Panc1 (cell line): ENCODE data around the gene ZNF200. TPM values are rescaled to one million over a fixed set of nuclear protein-coding genes. Genes with fewer than 3 reads are reported as not detected.

Experiments
- ATAC-seq: fragments of 200-7000 bp; cut with Tn5 transposase; 2 replicates; pipeline ENCODE4 v1.9.1; 2020; ENCODE audit warnings: mild to moderate bottlenecking, moderate library complexity
- BruUV-seq: library from RNA; stranded (reverse); fragments of 400-500 nt; replicated peaks from 2 replicates; lab custom pipeline; 2021; lab: Mats Ljungman, UMichigan
- CTCF ChIA-PET: fragments of 300-600 bp; sonication (Branson Sonifier 250); formaldehyde crosslinking; loops from one replicate; lab custom pipeline; 2022; ENCODE audit warnings: antibody characterized with exemption; lab: Charles Lee
- POLR2A ChIA-PET: fragments of 300-600 bp; sonication (Branson Sonifier 250); formaldehyde crosslinking; loops from one replicate; lab custom pipeline; 2022; ENCODE audit warnings: antibody characterized with exemption; lab: Charles Lee
- DNase-seq: peaks from one replicate; pipeline ENCODE4 v3.0.0-alpha.2; 2010; ENCODE audit warnings: low read depth, low spot score
- H3K27ac ChIP-seq: 2 replicates; pipeline ENCODE4 v1.5.1; 2011; ENCODE audit warnings: mild to moderate bottlenecking, low read length, inconsistent platforms
- H3K27me3 ChIP-seq: fragments of 200-500 bp; sonication (Bioruptor generic); 2 replicates; pipeline ENCODE4 v1.6.0; 2014; ENCODE audit warnings: low read length, inconsistent platforms; ENCODE audit not compliant: control insufficient read depth, insufficient read depth
- H3K36me3 ChIP-seq: fragments of 200-500 bp; sonication (Bioruptor generic); 2 replicates; pipeline ENCODE4 v1.5.1; 2014; ENCODE audit warnings: inconsistent platforms, mild to moderate bottlenecking, low read length, moderate library complexity; ENCODE audit not compliant: control insufficient read depth, insufficient read depth
- H3K4me1 ChIP-seq: 2 replicates; pipeline ENCODE4 v1.5.1; 2011; ENCODE audit warnings: inconsistent platforms, mild to moderate bottlenecking, low read length, moderate library complexity; ENCODE audit not compliant: control insufficient read depth, insufficient read depth
- H3K4me3 ChIP-seq, 2 experiments: 2 replicates each; pipeline ENCODE4 v1.5.1; 2011 to 2012; ENCODE audit warnings: low read depth in 2 of 2, low read length in 2 of 2, mild to moderate bottlenecking in 2 of 2, inconsistent platforms in 1 of 2, moderate library complexity in 1 of 2
- H3K9me3 ChIP-seq: fragments of 200-500 bp; sonication (Bioruptor generic); 2 replicates; pipeline ENCODE4 v1.5.1; 2014; ENCODE audit warnings: low read depth, mild to moderate bottlenecking, inconsistent platforms, low read length, moderate library complexity; ENCODE audit not compliant: control insufficient read depth, insufficient read depth
- CTCF ChIP-seq: fragments of 450-650 bp; IDR thresholded peaks from 2 replicates; pipeline ENCODE4 v1.5.1; 2017; ENCODE audit warnings: mild to moderate bottlenecking
- POLR2AphosphoS5 ChIP-seq: IDR thresholded peaks from 2 replicates; pipeline ENCODE4 v1.6.1; 2012; ENCODE audit warnings: mild to moderate bottlenecking, low read depth, low read length, moderate library complexity
- REST ChIP-seq, 2 experiments: IDR thresholded peaks; 2 replicates each; pipeline ENCODE4 v1.6.1; 2011 to 2012; ENCODE audit warnings: low read depth in 2 of 2, control low read depth in 1 of 2, low read length in 1 of 2, mild to moderate bottlenecking in 1 of 2, moderate library complexity in 1 of 2; ENCODE audit not compliant: insufficient read depth in 1 of 2
- SIN3A ChIP-seq: IDR thresholded peaks from 2 replicates; pipeline ENCODE4 v1.6.1; 2012; ENCODE audit warnings: low read depth, mild to moderate bottlenecking, low read length, moderate library complexity, borderline replicate concordance; ENCODE audit not compliant: insufficient read depth
- TCF7L2 ChIP-seq: IDR thresholded peaks from 2 replicates; pipeline ENCODE4 v1.6.1; 2011; ENCODE audit warnings: mild to moderate bottlenecking, low read depth, low read length, inconsistent platforms
- in situ Hi-C: cut with HindIII; loops from 2 replicates; pipeline ENCODE4 v1.10.0; 2016; ENCODE audit warnings: low sequenced_read_pairs, low pct_unique_long_range_greater_than_20kb
- intact Hi-C: fragments of 100-400 bp; cut with micrococcal nuclease; formaldehyde crosslinking; loops from one replicate; pipeline ENCODE4 v1.10.0; 2022; ENCODE audit not compliant: unreplicated experiment
- total RNA-seq: library from RNA; stranded (reverse); gene quantifications from one replicate; pipeline ENCODE4 v1.2.1, GENCODE V29; 2021; ENCODE audit not compliant: unreplicated experiment

Gene ZNF200
- total RNA-seq, 1 experiment from 2014 or later: 12.4 TPM

GRCh38 chr16:3187798-3188674 lies 46.9 kb downstream of the ZNF200 start, which contains the start of gene OR1F1:
OR1F1 (plus strand) TSS chr16:3188204.
- Histone ChIP-seq H3K27ac (peak within 1 kb of the TSS; percentile 80), H3K36me3 (no peaks in the 10 kb centered on the region), H3K9me3 (no peaks in the 10 kb centered on the region), H3K4me1 (peaks cover 8% of the 10 kb centered on the region), H3K4me3 (peak within 1 kb of the TSS; percentile 77 to 92), H3K27me3 (no peaks in the 10 kb centered on the region)
- ChIA-PET CTCF (interaction anchor here (0.5 to 0.6 kb wide), 2 partner anchors 85 to 135 kb away, joined by 4 to 12 read pairs; no protein-coding TSS in a partner anchor), POLR2A (interaction anchor here (0.6 kb wide), 1 partner anchor 161 kb away, joined by 9 read pairs; no protein-coding TSS in a partner anchor)
- in situ Hi-C loops (no loop called here), intact Hi-C loops (no loop called here)
- TF ChIP-seq TCF7L2 (peak; percentile 60; the same call in 1 of the 2 replicates), REST (IDR thresholded peaks at IDR 0.05; ENCODE audit: insufficient read depth in 1 of 2, low read depth in 2 of 2, low read length in 1 of 2) (no peak), POLR2AphosphoS5 (no peak; the same call in 1 of the 2 replicates), CTCF (no peak), SIN3A (0 out of 2 replicates have a peak, but pooled peaks have one; percentile 28)
- ATAC-seq (peak; percentile 35), DNase-seq (no peak)
- BruUV-seq: no TSS peak

GRCh38 chr16:3186946-3187690 lies 47.8 kb downstream of the ZNF200 start:
- intact Hi-C loops: no loop called here

More at GRCh38 chr16:3186946-3187690, 47.8 kb downstream of the ZNF200 start:
- H3K36me3 ChIP-seq: no peaks in the 10 kb centered on the region
- no peaks in the 10 kb centered on the region for H3K27me3 ChIP-seq
- ChIA-PET CTCF (interaction anchor here (0.5 to 0.6 kb wide), 2 partner anchors 19 to 134 kb away, joined by 3 to 4 read pairs; no protein-coding TSS in a partner anchor), POLR2A (interaction anchor here (0.6 kb wide), 1 partner anchor 160 kb away, joined by 9 read pairs; no protein-coding TSS in a partner anchor)
- peak overlapping the region; percentile 77 to 92 for H3K4me3 ChIP-seq
- TF ChIP-seq CTCF: no peak
- TF ChIP-seq SIN3A: no peak
- no peak for TF ChIP-seq POLR2AphosphoS5
- no peak for TF ChIP-seq TCF7L2
- no peak for TF ChIP-seq REST (IDR thresholded peaks at IDR 0.05; ENCODE audit: insufficient read depth in 1 of 2, low read depth in 2 of 2, low read length in 1 of 2)
- peak overlapping the region; percentile 74 for H3K27ac ChIP-seq
- H3K4me1 ChIP-seq: peaks cover 8% of the 10 kb centered on the region
- in situ Hi-C loops: no loop called here
- ATAC-seq (no peak), DNase-seq (no peak)
- H3K9me3 ChIP-seq: no peaks in the 10 kb centered on the region
- no TSS peak for BruUV-seq
